ENCODE results near the gene FBXO33. TPM values are rescaled to one million over a fixed set of nuclear protein-coding genes. Genes with fewer than 3 reads are reported as not detected.

FBXO33 gene, protein sequence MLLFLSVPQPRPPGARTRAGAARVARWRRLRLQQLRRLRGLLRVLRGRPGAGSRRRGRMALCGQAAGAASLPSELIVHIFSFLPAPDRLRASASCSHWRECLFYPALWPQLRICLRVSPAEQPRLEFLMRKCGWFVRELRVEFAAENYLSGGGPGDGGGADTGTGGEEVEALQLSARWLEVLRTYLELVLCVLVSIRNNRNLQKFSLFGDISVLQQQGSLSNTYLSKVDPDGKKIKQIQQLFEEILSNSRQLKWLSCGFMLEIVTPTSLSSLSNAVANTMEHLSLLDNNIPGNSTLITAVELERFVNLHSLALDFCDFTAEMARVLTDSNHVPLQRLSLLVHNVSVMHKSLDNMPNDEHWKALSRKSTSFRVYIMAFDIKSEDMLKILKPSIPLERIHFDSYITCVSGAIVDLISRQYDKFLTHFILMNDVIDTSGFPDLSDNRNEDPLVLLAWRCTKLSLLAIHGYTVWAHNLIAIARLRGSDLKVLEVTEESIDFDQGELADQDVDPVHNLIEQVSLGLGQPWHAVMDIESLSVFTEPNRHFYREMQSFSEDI
- total RNA-seq: 17.9 and 21.0 TPM in 2 replicates

DNA sequence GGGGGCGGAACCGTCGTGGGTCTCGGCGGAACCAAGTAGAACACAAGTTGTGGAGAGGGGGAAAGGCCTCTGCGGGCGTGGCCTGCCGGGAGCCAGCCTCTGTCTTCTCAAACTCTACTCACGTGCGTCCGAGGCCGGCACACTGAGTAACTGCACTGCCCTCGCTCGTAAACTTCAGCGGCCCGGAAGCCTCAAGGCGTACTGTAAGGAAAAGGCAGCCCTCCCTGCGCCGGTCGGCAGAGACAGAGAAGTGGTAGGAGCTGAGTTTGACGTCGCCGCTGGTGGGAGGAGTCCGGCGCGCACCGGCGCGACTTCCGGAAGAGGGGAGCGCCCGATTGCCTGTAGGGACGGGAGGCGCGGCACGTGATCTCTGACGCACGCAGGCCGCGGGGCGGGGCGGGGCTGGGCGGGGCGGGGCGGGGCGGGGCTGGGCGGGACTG is at the start of gene FBXO33:
Gene FBXO33 (minus strand): TSS at position 255 of the 440 bp plus-strand sequence. CDS start 271 bp downstream, outside the sequence.

Other genes with a start within 250 kb of the FBXO33 start
- 22.7 and 23.6 TPM in 2 replicates for gene MIA2, start 198.5 kb downstream of the FBXO33 start, total RNA-seq

Measured in articular chondrocyte of knee joint (primary cell).